ENCODE results near the gene DYNLT3. TPM values are rescaled to one million over a fixed set of nuclear protein-coding genes. Genes with fewer than 3 reads are reported as not detected.

DYNLT3 gene
- total RNA-seq, 1 experiment from 2014 or later = 17.4 TPM

DNA sequence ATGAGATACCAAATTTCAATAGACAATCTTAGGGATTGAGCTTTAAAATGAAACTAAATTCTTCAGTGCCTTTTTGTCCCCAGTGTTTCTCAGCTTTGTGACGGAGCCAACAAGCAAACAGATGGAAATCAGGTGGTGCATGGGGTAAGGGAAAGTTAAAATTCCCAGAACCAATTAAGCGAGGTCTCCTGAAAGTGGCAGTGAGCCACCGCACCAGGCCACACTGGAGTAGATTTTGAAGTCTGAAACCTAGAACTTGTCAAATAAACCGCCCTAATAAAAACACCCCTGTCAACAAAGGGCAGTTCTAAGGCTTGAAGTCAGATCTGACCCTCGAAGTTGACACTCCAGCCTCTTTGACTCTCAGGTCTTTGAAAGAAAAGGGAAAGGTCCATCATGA, 40.6 kb upstream of the DYNLT3 start:
- in situ Hi-C loops (cut with HindIII; ENCODE audit: low pct_unique_long_range_greater_than_20kb, low sequenced_read_pairs) (no loop called here), intact Hi-C loops (cut with micrococcal nuclease; ENCODE audit: unreplicated experiment) (no loop called here)
- Histone ChIP-seq H3K4me1 (ENCODE audit: control insufficient read depth, insufficient read depth, low read length) (no peaks in the 10 kb centered on the region), H3K4me3 (ENCODE audit: low read depth in 2 of 2, low read length in 2 of 2) (no peak overlapping the region), H3K27ac (ENCODE audit: low read length) (no peak overlapping the region), H3K36me3 (ENCODE audit: control insufficient read depth, insufficient read depth, low read length) (no peaks in the 10 kb centered on the region), H3K27me3 (ENCODE audit: control insufficient read depth, insufficient read depth, low read length) (no peaks in the 10 kb centered on the region), H3K9me3 (ENCODE audit: control insufficient read depth, insufficient read depth, low read depth, low read length) (no peaks in the 10 kb centered on the region)
- ATAC-seq (no peak), DNase-seq (ENCODE audit: low read depth, low spot score) (no peak)
- POLR2A ChIA-PET = no interaction called here
- no TSS peak for BruUV-seq (replicated peaks)
- CTCF ChIA-PET = no interaction called here
- no peak for TF ChIP-seq POLR2AphosphoS5 (IDR thresholded peaks at IDR 0.05; ENCODE audit: low read depth, low read length)
- TF ChIP-seq, protein P1, sequence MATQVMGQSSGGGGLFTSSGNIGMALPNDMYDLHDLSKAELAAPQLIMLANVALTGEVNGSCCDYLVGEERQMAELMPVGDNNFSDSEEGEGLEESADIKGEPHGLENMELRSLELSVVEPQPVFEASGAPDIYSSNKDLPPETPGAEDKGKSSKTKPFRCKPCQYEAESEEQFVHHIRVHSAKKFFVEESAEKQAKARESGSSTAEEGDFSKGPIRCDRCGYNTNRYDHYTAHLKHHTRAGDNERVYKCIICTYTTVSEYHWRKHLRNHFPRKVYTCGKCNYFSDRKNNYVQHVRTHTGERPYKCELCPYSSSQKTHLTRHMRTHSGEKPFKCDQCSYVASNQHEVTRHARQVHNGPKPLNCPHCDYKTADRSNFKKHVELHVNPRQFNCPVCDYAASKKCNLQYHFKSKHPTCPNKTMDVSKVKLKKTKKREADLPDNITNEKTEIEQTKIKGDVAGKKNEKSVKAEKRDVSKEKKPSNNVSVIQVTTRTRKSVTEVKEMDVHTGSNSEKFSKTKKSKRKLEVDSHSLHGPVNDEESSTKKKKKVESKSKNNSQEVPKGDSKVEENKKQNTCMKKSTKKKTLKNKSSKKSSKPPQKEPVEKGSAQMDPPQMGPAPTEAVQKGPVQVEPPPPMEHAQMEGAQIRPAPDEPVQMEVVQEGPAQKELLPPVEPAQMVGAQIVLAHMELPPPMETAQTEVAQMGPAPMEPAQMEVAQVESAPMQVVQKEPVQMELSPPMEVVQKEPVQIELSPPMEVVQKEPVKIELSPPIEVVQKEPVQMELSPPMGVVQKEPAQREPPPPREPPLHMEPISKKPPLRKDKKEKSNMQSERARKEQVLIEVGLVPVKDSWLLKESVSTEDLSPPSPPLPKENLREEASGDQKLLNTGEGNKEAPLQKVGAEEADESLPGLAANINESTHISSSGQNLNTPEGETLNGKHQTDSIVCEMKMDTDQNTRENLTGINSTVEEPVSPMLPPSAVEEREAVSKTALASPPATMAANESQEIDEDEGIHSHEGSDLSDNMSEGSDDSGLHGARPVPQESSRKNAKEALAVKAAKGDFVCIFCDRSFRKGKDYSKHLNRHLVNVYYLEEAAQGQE (IDR thresholded peaks at IDR 0.05; ENCODE audit: insufficient read depth in 1 of 2, low read depth in 2 of 2, low read length in 1 of 2) = no peak
- TF ChIP-seq SIN3A (IDR thresholded peaks at IDR 0.05; ENCODE audit: borderline replicate concordance, insufficient read depth, low read depth, low read length) = no peak
- no peak for TF ChIP-seq TCF7L2 (IDR thresholded peaks at IDR 0.05; ENCODE audit: low read depth, low read length)

DNA sequence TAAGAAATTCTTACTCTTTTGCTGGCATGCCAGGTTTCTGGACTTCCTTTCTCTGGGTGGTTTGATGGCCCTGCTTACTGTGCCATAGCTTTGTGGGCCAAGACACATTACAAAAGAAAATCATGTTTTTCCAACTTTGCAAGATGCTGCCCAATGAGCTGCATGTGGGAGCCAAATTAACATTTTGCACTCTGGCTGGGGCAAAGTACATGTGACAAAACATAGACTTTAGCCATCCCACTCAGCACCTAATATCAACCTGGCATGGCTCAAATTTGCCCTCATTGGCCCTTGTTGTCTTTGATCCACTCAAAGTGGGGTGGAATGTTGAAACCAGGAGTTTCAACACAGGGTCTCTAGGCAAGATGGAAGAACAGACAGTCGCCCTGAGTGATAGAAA, 40.0 kb upstream of the DYNLT3 start:
- no peak overlapping the region for H3K27ac ChIP-seq (ENCODE audit: low read length)
- BruUV-seq (replicated peaks) = no TSS peak
- intact Hi-C loops (cut with micrococcal nuclease; ENCODE audit: unreplicated experiment) (no loop called here), in situ Hi-C loops (cut with HindIII; ENCODE audit: low pct_unique_long_range_greater_than_20kb, low sequenced_read_pairs) (no loop called here)
- ATAC-seq = no peak
- TF ChIP-seq TCF7L2 (IDR thresholded peaks at IDR 0.05; ENCODE audit: low read depth, low read length) (no peak), SIN3A (IDR thresholded peaks at IDR 0.05; ENCODE audit: borderline replicate concordance, insufficient read depth, low read depth, low read length) (no peak), POLR2AphosphoS5 (IDR thresholded peaks at IDR 0.05; ENCODE audit: low read depth, low read length) (no peak)
- TF ChIP-seq, protein P1 (IDR thresholded peaks at IDR 0.05; ENCODE audit: insufficient read depth in 1 of 2, low read depth in 2 of 2, low read length in 1 of 2) = no peak
- H3K9me3 ChIP-seq (ENCODE audit: control insufficient read depth, insufficient read depth, low read depth, low read length) = no peaks in the 10 kb centered on the region
- ChIA-PET POLR2A (no interaction called here), CTCF (no interaction called here)
- H3K4me3 ChIP-seq (ENCODE audit: low read depth in 2 of 2, low read length in 2 of 2) = no peak overlapping the region
- H3K27me3 ChIP-seq (ENCODE audit: control insufficient read depth, insufficient read depth, low read length) = no peaks in the 10 kb centered on the region
- H3K4me1 ChIP-seq (ENCODE audit: control insufficient read depth, insufficient read depth, low read length) = no peaks in the 10 kb centered on the region
- no peak for DNase-seq (ENCODE audit: low read depth, low spot score)
- H3K36me3 ChIP-seq (ENCODE audit: control insufficient read depth, insufficient read depth, low read length) = no peaks in the 10 kb centered on the region

DNA sequence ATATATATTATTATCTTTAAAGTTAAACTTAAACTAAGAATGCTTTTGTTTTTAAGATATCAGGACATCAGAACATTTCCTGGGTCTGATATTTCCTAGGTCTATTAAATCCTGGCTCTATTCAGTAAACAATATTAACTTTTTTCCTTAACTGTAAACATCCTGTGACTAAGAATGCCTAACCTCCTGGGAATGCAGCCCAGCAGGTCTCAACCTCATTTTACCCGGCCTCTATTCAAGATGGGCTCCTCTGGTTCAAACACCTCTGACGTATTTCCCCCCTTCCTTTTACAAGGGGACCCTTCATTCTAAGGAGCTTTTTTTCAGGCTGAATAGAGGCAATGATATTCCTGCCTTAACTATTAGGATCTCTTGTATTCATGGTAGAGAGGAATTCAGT, 35.8 kb upstream of the DYNLT3 start:
- intact Hi-C loops (cut with micrococcal nuclease; ENCODE audit: unreplicated experiment) (no loop called here), in situ Hi-C loops (cut with HindIII; ENCODE audit: low pct_unique_long_range_greater_than_20kb, low sequenced_read_pairs) (no loop called here)
- Histone ChIP-seq H3K4me1 (ENCODE audit: control insufficient read depth, insufficient read depth, low read length) (no peaks in the 10 kb centered on the region), H3K27ac (ENCODE audit: low read length) (no peak overlapping the region), H3K9me3 (ENCODE audit: control insufficient read depth, insufficient read depth, low read depth, low read length) (no peaks in the 10 kb centered on the region), H3K36me3 (ENCODE audit: control insufficient read depth, insufficient read depth, low read length) (no peaks in the 10 kb centered on the region), H3K4me3 (ENCODE audit: low read depth in 2 of 2, low read length in 2 of 2) (no peak overlapping the region), H3K27me3 (ENCODE audit: control insufficient read depth, insufficient read depth, low read length) (no peaks in the 10 kb centered on the region)
- ChIA-PET POLR2A (no interaction called here), CTCF (no interaction called here)
- TF ChIP-seq, protein P1 (IDR thresholded peaks at IDR 0.05; ENCODE audit: insufficient read depth in 1 of 2, low read depth in 2 of 2, low read length in 1 of 2) = no peak
- no TSS peak for BruUV-seq (replicated peaks)
- no peak for DNase-seq (ENCODE audit: low read depth, low spot score)
- no peak for ATAC-seq

Measured in Panc1 (cell line).